Heart left ventricle (tissue), 13 donors: Measurements from ENCODE around the gene NRCAM.

Experiments
- CTCF ChIP-seq, 12 donors: fragments of 200-600 bp; sonication (generic) in 4 of 12; IDR thresholded peaks; one replicate each; pipeline versions ENCODE4 v1.5.0 to v1.8.0; 2018 to 2022; ENCODE audit warnings: antibody characterized with exemption in 12 of 12, mild to moderate bottlenecking in 5 of 12
- POLR2A ChIP-seq, 2 donors: fragments of 450-650 bp; IDR thresholded peaks; one replicate each; pipeline ENCODE4 v1.6.1; 2017; ENCODE audit warnings: antibody characterized with exemption in 2 of 2, mild to moderate bottlenecking in 2 of 2, moderate library complexity in 2 of 2
- donor health status: ischemic (EF 13 %, LVEDD 7.1; RV severe dilation, severe dysfunction).
- donor health status: DM: no; HTN: yes; CAD: no.
- donor health status: DM: no; HTN: no; CAD: no.
- donor health status: ischemic (EF 25% LVEDD 6.9; RV normal size, moderate dysfunction).
- donor health status: ischemic (EF 25% LVEDD 5.7; RV mildly dilated, moderate dysfunction).
- donor health status: ischemic (EF 35%, LVEDD 5.7; RV mildly dilated, moderate dysfunction).
- donor health status: nonischemic (EF 11% LVEDD 7.7; RV severe dilation, severe dysfunction).
- donor health status: DM: yes; HTN: yes; CAD: no.
- donor health status: PGD.
- donor health status: ischemic (EF 29% LVEDD 5.4; RV normal size, mild dysfunction).
- donor health status: nonischemic (EF 23%, LVEDD 6.1; RV moderate dilation, normal function).

- TF ChIP-seq CTCF (IDR thresholded peaks at IDR 0.05) (no peak), POLR2A (IDR thresholded peaks at IDR 0.05) (no peak)
Measured at GRCh38 chr7:108503112-108504026, 47.1 kb upstream of the NRCAM start.
